ENCODE results near the gene FAM184A.

DNA sequence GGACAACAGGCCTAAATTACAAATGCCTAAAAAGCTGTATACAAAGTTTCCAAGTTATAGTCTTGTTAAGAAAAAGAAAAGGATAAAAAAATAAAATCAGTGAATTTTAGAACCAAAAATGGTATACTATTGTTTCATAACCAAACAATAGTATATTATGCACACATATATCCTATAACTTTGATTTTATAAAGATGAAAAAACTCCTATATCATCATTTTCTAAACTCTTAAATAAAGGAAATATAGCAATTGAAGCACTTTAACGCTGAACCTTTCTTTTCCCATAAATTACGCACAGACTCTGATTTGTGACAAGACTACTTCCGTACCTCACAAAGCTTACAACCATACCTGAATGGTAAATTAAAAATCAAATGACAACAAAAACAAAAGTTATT, 107.6 kb downstream of the FAM184A start:
- TF ChIP-seq, protein P1, sequence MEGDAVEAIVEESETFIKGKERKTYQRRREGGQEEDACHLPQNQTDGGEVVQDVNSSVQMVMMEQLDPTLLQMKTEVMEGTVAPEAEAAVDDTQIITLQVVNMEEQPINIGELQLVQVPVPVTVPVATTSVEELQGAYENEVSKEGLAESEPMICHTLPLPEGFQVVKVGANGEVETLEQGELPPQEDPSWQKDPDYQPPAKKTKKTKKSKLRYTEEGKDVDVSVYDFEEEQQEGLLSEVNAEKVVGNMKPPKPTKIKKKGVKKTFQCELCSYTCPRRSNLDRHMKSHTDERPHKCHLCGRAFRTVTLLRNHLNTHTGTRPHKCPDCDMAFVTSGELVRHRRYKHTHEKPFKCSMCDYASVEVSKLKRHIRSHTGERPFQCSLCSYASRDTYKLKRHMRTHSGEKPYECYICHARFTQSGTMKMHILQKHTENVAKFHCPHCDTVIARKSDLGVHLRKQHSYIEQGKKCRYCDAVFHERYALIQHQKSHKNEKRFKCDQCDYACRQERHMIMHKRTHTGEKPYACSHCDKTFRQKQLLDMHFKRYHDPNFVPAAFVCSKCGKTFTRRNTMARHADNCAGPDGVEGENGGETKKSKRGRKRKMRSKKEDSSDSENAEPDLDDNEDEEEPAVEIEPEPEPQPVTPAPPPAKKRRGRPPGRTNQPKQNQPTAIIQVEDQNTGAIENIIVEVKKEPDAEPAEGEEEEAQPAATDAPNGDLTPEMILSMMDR (IDR thresholded peaks at IDR 0.05), result no peak
- no peak for TF ChIP-seq POLR2AphosphoS5 (IDR thresholded peaks at IDR 0.05)
- no peak for TF ChIP-seq POLR2A (IDR thresholded peaks at IDR 0.05)
- TF ChIP-seq EP300 (IDR thresholded peaks at IDR 0.05), result no peak
